A549 (cell line): ENCODE data around the gene PPM1L.

Experiments
- CBX8 ChIP-seq: fragments of 200-600 bp; sonication (generic); IDR thresholded peaks from 2 replicates; pipeline ENCODE4 v1.6.1; 2016
- EP300 ChIP-seq, 2 experiments: fragments of >200 bp; sonication (Bioruptor Twin); formaldehyde crosslinking; IDR thresholded peaks; 2 replicates in 1 of 2; 3 replicates in 1 of 2; pipeline ENCODE4 v1.6.1; 2016 to 2017
- ESRRA ChIP-seq: fragments of 150-350 bp; IDR thresholded peaks from 2 replicates; pipeline ENCODE4 v1.6.1; 2014; ENCODE audit warnings: mild to moderate bottlenecking, low read length, borderline replicate concordance
- FOSL2 ChIP-seq, 2 experiments: fragments of 450-650 bp in 1 of 2; fragments of >200 bp in 1 of 2; sonication (Bioruptor Twin) in 1 of 2; formaldehyde crosslinking; IDR thresholded peaks; 2 replicates each; pipeline versions ENCODE4 v1.5.0 to v1.6.1; 2016 to 2020; ENCODE audit warnings: mild to moderate bottlenecking in 1 of 2, moderate library complexity in 1 of 2
- JUN ChIP-seq, 2 experiments: fragments of >200 bp; sonication (Bioruptor Twin); formaldehyde crosslinking; IDR thresholded peaks; 2 replicates in 1 of 2; 3 replicates in 1 of 2; pipeline ENCODE4 v1.6.1; 2016 to 2017
- MAFK ChIP-seq: fragments of 450-650 bp; IDR thresholded peaks from 2 replicates; pipeline ENCODE4 v1.6.1; 2014; ENCODE audit not compliant: partially characterized antibody
- MYC ChIP-seq: IDR thresholded peaks from 2 replicates; pipeline ENCODE4 v1.6.1; 2012; ENCODE audit warnings: mild to moderate bottlenecking, inconsistent platforms, low read length, improper control_type of control experiment, borderline replicate concordance
- POLR2A ChIP-seq: IDR thresholded peaks from 2 replicates; pipeline ENCODE4 v1.6.1; 2012; ENCODE audit warnings: mild to moderate bottlenecking, low read length
- REST ChIP-seq: fragments of 200-600 bp; sonication (generic); IDR thresholded peaks from 2 replicates; pipeline ENCODE4 v1.6.1; 2016; ENCODE audit warnings: antibody characterized with exemption, mild to moderate bottlenecking, moderate library complexity
- SMC3 ChIP-seq: fragments of >200 bp; sonication (Bioruptor Twin); formaldehyde crosslinking; IDR thresholded peaks from 3 replicates; pipeline ENCODE4 v1.6.1; 2018; ENCODE audit warnings: inconsistent platforms
- SREBF2 ChIP-seq: fragments of 450-650 bp; IDR thresholded peaks from 2 replicates; pipeline ENCODE4 v1.6.1; 2014; ENCODE audit warnings: mild to moderate bottlenecking, moderate library complexity
- ZFP36 ChIP-seq: fragments of 450-650 bp; IDR thresholded peaks from 2 replicates; pipeline ENCODE4 v1.6.1; 2014; ENCODE audit warnings: borderline replicate concordance; ENCODE audit not compliant: partially characterized antibody
- TF ChIP-seq, protein P1 (sequence below): fragments of >200 bp; sonication (Bioruptor Twin); formaldehyde crosslinking; IDR thresholded peaks from 3 replicates; pipeline ENCODE4 v1.5.1; 2016
- TF ChIP-seq, protein P2 (sequence below): IDR thresholded peaks from 2 replicates; pipeline ENCODE4 v1.6.1; 2012

- TF ChIP-seq, protein P1, sequence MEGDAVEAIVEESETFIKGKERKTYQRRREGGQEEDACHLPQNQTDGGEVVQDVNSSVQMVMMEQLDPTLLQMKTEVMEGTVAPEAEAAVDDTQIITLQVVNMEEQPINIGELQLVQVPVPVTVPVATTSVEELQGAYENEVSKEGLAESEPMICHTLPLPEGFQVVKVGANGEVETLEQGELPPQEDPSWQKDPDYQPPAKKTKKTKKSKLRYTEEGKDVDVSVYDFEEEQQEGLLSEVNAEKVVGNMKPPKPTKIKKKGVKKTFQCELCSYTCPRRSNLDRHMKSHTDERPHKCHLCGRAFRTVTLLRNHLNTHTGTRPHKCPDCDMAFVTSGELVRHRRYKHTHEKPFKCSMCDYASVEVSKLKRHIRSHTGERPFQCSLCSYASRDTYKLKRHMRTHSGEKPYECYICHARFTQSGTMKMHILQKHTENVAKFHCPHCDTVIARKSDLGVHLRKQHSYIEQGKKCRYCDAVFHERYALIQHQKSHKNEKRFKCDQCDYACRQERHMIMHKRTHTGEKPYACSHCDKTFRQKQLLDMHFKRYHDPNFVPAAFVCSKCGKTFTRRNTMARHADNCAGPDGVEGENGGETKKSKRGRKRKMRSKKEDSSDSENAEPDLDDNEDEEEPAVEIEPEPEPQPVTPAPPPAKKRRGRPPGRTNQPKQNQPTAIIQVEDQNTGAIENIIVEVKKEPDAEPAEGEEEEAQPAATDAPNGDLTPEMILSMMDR, result no peak
- TF ChIP-seq SMC3, result no peak
- no peak for TF ChIP-seq FOSL2 (IDR thresholded peaks at IDR 0.05)
- TF ChIP-seq FOSL2 (CRISPR knock-in tag; IDR thresholded peaks at IDR 0.05), result no peak
- TF ChIP-seq POLR2A, result no peak
- TF ChIP-seq JUN (IDR thresholded peaks at IDR 0.05), result no peak
- TF ChIP-seq SREBF2, result no peak
- no peak for TF ChIP-seq MAFK
- TF ChIP-seq ESRRA, result no peak
- no peak for TF ChIP-seq EP300 (IDR thresholded peaks at IDR 0.05)
- no peak for TF ChIP-seq CBX8
- no peak for TF ChIP-seq REST
- no peak for TF ChIP-seq ZFP36
- TF ChIP-seq, protein P2, sequence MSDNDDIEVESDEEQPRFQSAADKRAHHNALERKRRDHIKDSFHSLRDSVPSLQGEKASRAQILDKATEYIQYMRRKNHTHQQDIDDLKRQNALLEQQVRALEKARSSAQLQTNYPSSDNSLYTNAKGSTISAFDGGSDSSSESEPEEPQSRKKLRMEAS, result no peak
- no peak for TF ChIP-seq MYC
Measured at GRCh38 chr3:160840590-160840989, 84.6 kb downstream of the PPM1L start.
